Measurements from ENCODE around the gene TAF9.

- TF ChIP-seq, protein P1, sequence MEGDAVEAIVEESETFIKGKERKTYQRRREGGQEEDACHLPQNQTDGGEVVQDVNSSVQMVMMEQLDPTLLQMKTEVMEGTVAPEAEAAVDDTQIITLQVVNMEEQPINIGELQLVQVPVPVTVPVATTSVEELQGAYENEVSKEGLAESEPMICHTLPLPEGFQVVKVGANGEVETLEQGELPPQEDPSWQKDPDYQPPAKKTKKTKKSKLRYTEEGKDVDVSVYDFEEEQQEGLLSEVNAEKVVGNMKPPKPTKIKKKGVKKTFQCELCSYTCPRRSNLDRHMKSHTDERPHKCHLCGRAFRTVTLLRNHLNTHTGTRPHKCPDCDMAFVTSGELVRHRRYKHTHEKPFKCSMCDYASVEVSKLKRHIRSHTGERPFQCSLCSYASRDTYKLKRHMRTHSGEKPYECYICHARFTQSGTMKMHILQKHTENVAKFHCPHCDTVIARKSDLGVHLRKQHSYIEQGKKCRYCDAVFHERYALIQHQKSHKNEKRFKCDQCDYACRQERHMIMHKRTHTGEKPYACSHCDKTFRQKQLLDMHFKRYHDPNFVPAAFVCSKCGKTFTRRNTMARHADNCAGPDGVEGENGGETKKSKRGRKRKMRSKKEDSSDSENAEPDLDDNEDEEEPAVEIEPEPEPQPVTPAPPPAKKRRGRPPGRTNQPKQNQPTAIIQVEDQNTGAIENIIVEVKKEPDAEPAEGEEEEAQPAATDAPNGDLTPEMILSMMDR (IDR thresholded peaks at IDR 0.05) = no peak
- no peak for TF ChIP-seq POLR2A (IDR thresholded peaks at IDR 0.05)
Measured at GRCh38 chr5:69359699-69360098, 9.6 kb downstream of the TAF9 start.
